ENCODE data around the gene LGALS12.
"Not testable (repeated sequence)": the region's sequence is repeated elsewhere in the genome, so short reads cannot be mapped to it uniquely, and the experiment has no call there.

The LGALS12 gene

DNA sequence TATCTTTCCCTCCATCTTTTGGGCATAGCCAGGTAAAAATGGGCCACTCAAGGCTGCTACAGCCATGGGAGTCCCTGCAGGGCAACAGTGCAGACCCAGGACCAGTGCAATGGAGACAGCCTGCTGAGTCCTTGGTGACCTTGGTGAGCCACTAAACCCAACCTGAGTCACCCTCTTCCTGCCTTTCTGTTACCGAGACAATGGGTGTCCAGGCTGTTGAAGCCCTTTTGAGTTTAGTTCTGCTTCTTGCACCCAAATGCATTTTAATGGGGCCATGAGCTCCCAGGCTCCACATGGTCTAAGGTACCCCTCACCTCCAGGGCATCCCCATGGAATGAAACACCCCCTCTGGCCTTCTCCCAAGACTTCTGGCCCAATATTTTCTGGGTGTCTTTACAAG, 29.9 kb downstream of the LGALS12 start:
- Histone ChIP-seq H3K4me3 (ENCODE audit: low read length) (no peak overlapping the region), H3K27ac (ENCODE audit: low read length) (no peak overlapping the region), H3K4me1 (ENCODE audit: insufficient read depth, low read length) (peaks cover 23% of the 10 kb centered on the region), H3K36me3 (ENCODE audit: insufficient read depth, low read depth, low read length) (no peaks in the 10 kb centered on the region), H3K9me3 (ENCODE audit: insufficient read depth, low read depth, low read length) (no peaks in the 10 kb centered on the region), H3K27me3 (ENCODE audit: insufficient read depth, low read length) (no peaks in the 10 kb centered on the region), H3K9ac (ENCODE audit: low read depth, low read length) (no peak overlapping the region)

DNA sequence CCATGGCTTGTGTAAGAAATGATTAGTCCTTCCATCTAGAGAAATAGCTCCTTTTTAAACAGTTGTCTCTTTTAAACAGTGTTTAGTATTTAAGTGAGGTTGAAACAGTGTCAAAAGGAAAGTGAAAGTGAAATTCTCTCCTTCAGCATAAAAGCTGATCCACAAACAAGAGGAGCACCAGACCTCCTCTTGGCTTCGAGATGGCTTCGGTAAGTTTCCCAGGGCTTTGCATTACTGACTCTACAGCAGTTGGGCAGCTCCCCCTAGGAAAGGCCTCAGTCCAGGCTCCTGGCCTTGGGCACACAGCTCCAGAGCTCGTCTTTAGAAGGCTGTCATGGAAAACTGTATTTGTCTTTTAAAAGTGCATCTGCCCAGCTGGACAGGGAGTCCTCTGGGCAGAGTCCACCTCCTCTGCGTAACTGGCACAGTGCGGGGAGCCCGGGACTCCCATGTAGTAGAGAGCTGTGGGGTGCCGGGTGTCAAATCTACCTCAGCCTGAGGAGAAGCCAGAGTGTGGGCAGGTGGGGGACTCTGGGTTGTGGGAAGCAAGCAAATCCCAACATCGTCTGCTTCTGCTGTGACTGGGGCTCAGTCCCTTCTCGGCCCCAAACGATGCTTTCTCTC, 30.9 kb downstream of the LGALS12 start, which contains the start of gene PLAAT4:
TSS of gene PLAAT4 (plus strand) at position 140 of the 624 bp plus-strand sequence. CDS start at position 201, 61 bp downstream.
- no peak within 1 kb of the TSS for H3K9ac ChIP-seq (ENCODE audit: low read depth, low read length)
- H3K4me1 ChIP-seq (ENCODE audit: insufficient read depth, low read length), result peaks cover 15% of the 10 kb centered on the region

DNA sequence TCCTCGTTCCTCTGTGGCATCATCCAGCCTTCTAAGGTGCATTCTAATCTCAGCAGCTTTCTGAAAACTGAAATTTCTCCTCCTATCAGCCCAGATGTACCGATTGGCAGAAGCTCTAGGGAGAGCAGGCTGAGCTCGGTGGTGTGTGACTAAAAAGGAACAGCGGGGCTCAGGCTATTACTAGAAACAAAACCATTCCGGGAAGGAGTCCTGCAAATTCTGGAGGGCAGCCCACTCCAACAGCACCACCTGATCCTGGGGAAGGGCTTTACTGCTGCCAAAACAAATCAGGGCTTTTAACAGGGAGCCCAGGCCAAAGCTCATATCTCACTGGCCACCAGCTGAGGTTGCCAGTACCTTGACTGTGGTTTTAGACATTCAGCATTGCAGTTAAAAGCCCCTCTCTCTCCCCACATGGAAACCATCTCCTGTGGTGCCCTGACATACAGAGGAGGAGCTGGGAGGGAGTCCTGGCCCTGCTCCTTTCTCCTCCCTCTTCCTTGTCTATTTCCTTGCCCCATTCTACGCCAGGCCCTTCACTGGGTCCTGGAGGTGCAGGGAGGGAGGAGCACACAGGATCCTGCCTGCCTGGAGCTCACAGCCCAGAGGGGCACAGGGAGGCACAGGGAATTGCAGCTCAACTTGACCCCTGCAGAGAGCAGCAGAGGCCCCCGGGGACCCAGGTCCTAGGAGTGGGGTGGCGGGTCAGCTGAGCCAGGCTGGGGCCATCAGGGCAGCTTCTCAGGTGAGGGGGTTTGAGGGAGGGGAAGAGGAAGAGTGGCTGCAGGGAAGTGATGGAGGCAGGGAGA, 31.6 kb downstream of the LGALS12 start:
- no peak overlapping the region for H3K9ac ChIP-seq (ENCODE audit: low read depth, low read length)
- no peak overlapping the region for H3K4me3 ChIP-seq (ENCODE audit: low read length)
- no peaks in the 10 kb centered on the region for H3K27me3 ChIP-seq (ENCODE audit: insufficient read depth, low read length)
- H3K36me3 ChIP-seq (ENCODE audit: insufficient read depth, low read depth, low read length), result no peaks in the 10 kb centered on the region
- no peak overlapping the region for H3K27ac ChIP-seq (ENCODE audit: low read length)
- no peaks in the 10 kb centered on the region for H3K9me3 ChIP-seq (ENCODE audit: insufficient read depth, low read depth, low read length)
- peaks cover 11% of the 10 kb centered on the region; the same call in 1 of the 2 replicates for H3K4me1 ChIP-seq (ENCODE audit: insufficient read depth, low read length)

More for the DNA sequence above, 30.9 kb downstream of the LGALS12 start, which contains the start of gene PLAAT4:
- Histone ChIP-seq H3K9me3 (ENCODE audit: insufficient read depth, low read depth, low read length) (no peaks in the 10 kb centered on the region), H3K27me3 (ENCODE audit: insufficient read depth, low read length) (no peaks in the 10 kb centered on the region), H3K27ac (ENCODE audit: low read length) (no peak within 1 kb of the TSS), H3K4me3 (ENCODE audit: low read length) (no peak within 1 kb of the TSS), H3K36me3 (ENCODE audit: insufficient read depth, low read depth, low read length) (no peaks in the 10 kb centered on the region)

DNA sequence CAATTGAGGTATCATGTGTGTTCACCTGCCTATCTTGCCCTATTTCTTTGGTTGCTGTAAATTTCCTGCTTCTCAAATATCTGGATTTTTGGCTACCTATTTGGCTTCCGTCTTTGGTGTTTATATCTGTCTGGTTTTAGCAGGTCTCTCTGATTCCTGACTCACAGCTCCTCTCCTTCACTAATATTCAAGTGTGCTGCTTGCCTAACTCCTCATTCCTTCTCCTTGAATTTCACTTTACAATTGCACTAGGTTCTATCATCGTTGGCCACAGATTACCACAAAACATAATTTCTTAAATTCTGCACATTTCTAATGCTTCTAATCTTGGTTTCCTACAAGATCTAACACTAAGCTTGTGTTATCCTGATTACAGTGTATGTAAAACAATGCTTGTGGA, 36.6 kb downstream of the LGALS12 start:
- not testable (repeated sequence) for H3K36me3 ChIP-seq (ENCODE audit: insufficient read depth, low read depth, low read length); H3K9me3 ChIP-seq (ENCODE audit: insufficient read depth, low read depth, low read length); H3K27ac ChIP-seq (ENCODE audit: low read length); H3K27me3 ChIP-seq (ENCODE audit: insufficient read depth, low read length); H3K9ac ChIP-seq (ENCODE audit: low read depth, low read length); H3K4me3 ChIP-seq (ENCODE audit: low read length); H3K4me1 ChIP-seq (ENCODE audit: insufficient read depth, low read length)

DNA sequence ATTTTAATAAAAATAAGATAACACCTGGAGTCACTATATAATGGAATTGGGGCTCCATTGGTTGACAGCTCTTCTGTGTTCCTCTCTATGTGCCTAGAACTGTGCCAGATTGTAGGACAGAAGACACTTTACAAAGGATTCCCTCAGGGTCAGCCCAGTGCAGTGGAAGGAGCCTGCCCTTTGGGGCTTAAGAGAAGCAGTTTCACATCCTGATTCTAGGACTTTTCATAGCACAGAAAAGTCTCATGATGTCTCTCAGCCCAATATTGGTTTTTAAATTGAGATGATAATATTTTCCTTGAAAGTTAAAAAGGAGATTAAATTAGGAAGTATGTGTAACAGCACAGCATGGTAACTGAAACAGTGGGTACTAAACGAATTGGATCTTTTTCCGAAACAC, 37.8 kb downstream of the LGALS12 start:
- H3K27me3 ChIP-seq (ENCODE audit: insufficient read depth, low read length), result no peaks in the 10 kb centered on the region
- no peak overlapping the region for H3K9ac ChIP-seq (ENCODE audit: low read depth, low read length)
- H3K4me3 ChIP-seq (ENCODE audit: low read length), result no peak overlapping the region
- no peak overlapping the region for H3K27ac ChIP-seq (ENCODE audit: low read length)
- no peaks in the 10 kb centered on the region for H3K9me3 ChIP-seq (ENCODE audit: insufficient read depth, low read depth, low read length)
- H3K36me3 ChIP-seq (ENCODE audit: insufficient read depth, low read depth, low read length), result no peaks in the 10 kb centered on the region
- no peaks in the 10 kb centered on the region for H3K4me1 ChIP-seq (ENCODE audit: insufficient read depth, low read length)

GRCh38 chr11:63547061-63547460, 41.2 kb downstream of the LGALS12 start:
- Histone ChIP-seq H3K9ac (ENCODE audit: low read depth, low read length) (no peak overlapping the region), H3K27ac (ENCODE audit: low read length) (no peak overlapping the region), H3K36me3 (ENCODE audit: insufficient read depth, low read depth, low read length) (no peaks in the 10 kb centered on the region), H3K27me3 (ENCODE audit: insufficient read depth, low read length) (no peaks in the 10 kb centered on the region), H3K4me1 (ENCODE audit: insufficient read depth, low read length) (no peaks in the 10 kb centered on the region), H3K4me3 (ENCODE audit: low read length) (no peak overlapping the region), H3K9me3 (ENCODE audit: insufficient read depth, low read depth, low read length) (no peaks in the 10 kb centered on the region)

GRCh38 chr11:63548178-63548577, 42.3 kb downstream of the LGALS12 start:
- Histone ChIP-seq H3K36me3 (ENCODE audit: insufficient read depth, low read depth, low read length) (no peaks in the 10 kb centered on the region), H3K27me3 (ENCODE audit: insufficient read depth, low read length) (no peaks in the 10 kb centered on the region), H3K4me3 (ENCODE audit: low read length) (no peak overlapping the region), H3K27ac (ENCODE audit: low read length) (no peak overlapping the region), H3K9ac (ENCODE audit: low read depth, low read length) (no peak overlapping the region), H3K9me3 (ENCODE audit: insufficient read depth, low read depth, low read length) (no peaks in the 10 kb centered on the region), H3K4me1 (ENCODE audit: insufficient read depth, low read length) (no peaks in the 10 kb centered on the region)

DNA sequence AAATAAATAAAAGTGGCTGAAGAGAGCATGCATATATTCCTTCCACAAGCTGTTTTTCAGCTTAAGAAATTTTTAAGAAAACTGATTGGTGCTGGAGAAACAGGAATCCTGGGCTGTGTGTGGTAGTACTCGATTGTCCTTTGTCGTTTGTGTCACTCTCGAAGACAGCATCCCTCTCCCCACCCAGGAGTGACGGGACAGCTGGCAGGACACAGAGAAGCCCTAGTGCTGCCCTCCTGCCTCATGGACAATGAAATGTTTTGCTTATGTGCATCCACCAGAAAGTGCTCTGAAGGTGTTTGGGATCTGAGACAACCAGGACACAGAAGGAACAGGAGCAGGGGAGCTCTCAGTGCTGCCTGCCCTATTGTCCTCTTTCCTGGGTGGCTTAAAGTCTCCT, 43.5 kb downstream of the LGALS12 start:
- no peak overlapping the region for H3K4me3 ChIP-seq (ENCODE audit: low read length)
- no peaks in the 10 kb centered on the region for H3K36me3 ChIP-seq (ENCODE audit: insufficient read depth, low read depth, low read length)
- no peak overlapping the region for H3K27ac ChIP-seq (ENCODE audit: low read length)
- no peaks in the 10 kb centered on the region for H3K4me1 ChIP-seq (ENCODE audit: insufficient read depth, low read length)
- no peaks in the 10 kb centered on the region for H3K27me3 ChIP-seq (ENCODE audit: insufficient read depth, low read length)
- no peaks in the 10 kb centered on the region for H3K9me3 ChIP-seq (ENCODE audit: insufficient read depth, low read depth, low read length)
- H3K9ac ChIP-seq (ENCODE audit: low read depth, low read length), result no peak overlapping the region

GRCh38 chr11:63550156-63550700, 44.3 kb downstream of the LGALS12 start:
- H3K27ac ChIP-seq (ENCODE audit: low read length); H3K9ac ChIP-seq (ENCODE audit: low read depth, low read length); H3K4me3 ChIP-seq (ENCODE audit: low read length); H3K27me3 ChIP-seq (ENCODE audit: insufficient read depth, low read length); H3K9me3 ChIP-seq (ENCODE audit: insufficient read depth, low read depth, low read length); H3K4me1 ChIP-seq (ENCODE audit: insufficient read depth, low read length); H3K36me3 ChIP-seq (ENCODE audit: insufficient read depth, low read depth, low read length): not testable (repeated sequence)

GRCh38 chr11:63551091-63551888, 45.4 kb downstream of the LGALS12 start:
- H3K9me3 ChIP-seq (ENCODE audit: insufficient read depth, low read depth, low read length), result no peaks in the 10 kb centered on the region
- no peaks in the 10 kb centered on the region for H3K27me3 ChIP-seq (ENCODE audit: insufficient read depth, low read length)
- no peak overlapping the region for H3K4me3 ChIP-seq (ENCODE audit: low read length)
- H3K27ac ChIP-seq (ENCODE audit: low read length), result no peak overlapping the region
- H3K36me3 ChIP-seq (ENCODE audit: insufficient read depth, low read depth, low read length), result no peaks in the 10 kb centered on the region
- no peak overlapping the region for H3K9ac ChIP-seq (ENCODE audit: low read depth, low read length)
- H3K4me1 ChIP-seq (ENCODE audit: insufficient read depth, low read length), result peaks cover 3% of the 10 kb centered on the region; the same call in 1 of the 2 replicates

- Histone ChIP-seq H3K36me3 (ENCODE audit: insufficient read depth, low read depth, low read length) (no peaks in the 10 kb centered on the region), H3K4me3 (ENCODE audit: low read length) (no peak overlapping the region), H3K27me3 (ENCODE audit: insufficient read depth, low read length) (no peaks in the 10 kb centered on the region), H3K4me1 (ENCODE audit: insufficient read depth, low read length) (peaks cover 9% of the 10 kb centered on the region; the same call in 1 of the 2 replicates), H3K9me3 (ENCODE audit: insufficient read depth, low read depth, low read length) (no peaks in the 10 kb centered on the region), H3K27ac (ENCODE audit: low read length) (no peak overlapping the region), H3K9ac (ENCODE audit: low read depth, low read length) (no peak overlapping the region)
Observed at GRCh38 chr11:63551889-63552266, 46.0 kb downstream of the LGALS12 start.
